Muscle of leg (tissue), 11 donors: Measurements from ENCODE around the gene RAPGEF1. TPM values are rescaled to one million over a fixed set of nuclear protein-coding genes. Genes with fewer than 3 reads are reported as not detected.

Source experiments
- DNase-seq: peaks from one replicate; pipeline ENCODE4 v3.0.0; 2013
- H3K27ac ChIP-seq: one replicate; pipeline ENCODE4 v1.5.1; 2013; ENCODE audit warnings: mild to moderate bottlenecking, low read length, control low read depth
- H3K27me3 ChIP-seq: one replicate; pipeline ENCODE4 v1.6.1; 2013; ENCODE audit warnings: low read length; ENCODE audit not compliant: control insufficient read depth, insufficient read depth
- H3K36me3 ChIP-seq: one replicate; pipeline ENCODE4 v1.6.1; 2013; ENCODE audit warnings: low read length; ENCODE audit not compliant: control insufficient read depth, insufficient read depth
- H3K4me1 ChIP-seq: one replicate; pipeline ENCODE4 v1.6.1; 2013; ENCODE audit warnings: low read length; ENCODE audit not compliant: control insufficient read depth, insufficient read depth
- H3K4me3 ChIP-seq: one replicate; pipeline ENCODE4 v1.5.1; 2013; ENCODE audit warnings: low read length, control low read depth
- H3K9me3 ChIP-seq: replicated peaks from 2 replicates; pipeline ENCODE4 v1.6.1; 2013; ENCODE audit warnings: low read depth, low read length; ENCODE audit not compliant: control insufficient read depth
- WGBS: methylation state at CpG from one replicate; pipeline ENCODE4 v1.1.5; 2013; ENCODE audit warnings: missing lambda C conversion rate; ENCODE audit not compliant: insufficient coverage; 5-methylcytosine and 5-hydroxymethylcytosine counted together
- polyA plus RNA-seq, 8 donors: library from polyadenylated mRNA; unstranded; fragments of 120-200 nt; gene quantifications; one replicate each; pipeline versions ENCODE4 v1.2.1 to v1.2.3, GENCODE V29; 2013; ENCODE audit warnings: inconsistent platforms in 1 of 8, low replicate concordance in 1 of 8; ENCODE audit not compliant: insufficient read length in 8 of 8, insufficient read depth in 1 of 8
- total RNA-seq: library from RNA; stranded (reverse); fragments of 120-200 nt; gene quantifications from one replicate; pipeline ENCODE4 v1.2.4, GENCODE V29; 2013

Gene RAPGEF1
- total and polyA plus RNA-seq, 9 donors: 30.2 to 95.2 (median 79.6) TPM

DNA sequence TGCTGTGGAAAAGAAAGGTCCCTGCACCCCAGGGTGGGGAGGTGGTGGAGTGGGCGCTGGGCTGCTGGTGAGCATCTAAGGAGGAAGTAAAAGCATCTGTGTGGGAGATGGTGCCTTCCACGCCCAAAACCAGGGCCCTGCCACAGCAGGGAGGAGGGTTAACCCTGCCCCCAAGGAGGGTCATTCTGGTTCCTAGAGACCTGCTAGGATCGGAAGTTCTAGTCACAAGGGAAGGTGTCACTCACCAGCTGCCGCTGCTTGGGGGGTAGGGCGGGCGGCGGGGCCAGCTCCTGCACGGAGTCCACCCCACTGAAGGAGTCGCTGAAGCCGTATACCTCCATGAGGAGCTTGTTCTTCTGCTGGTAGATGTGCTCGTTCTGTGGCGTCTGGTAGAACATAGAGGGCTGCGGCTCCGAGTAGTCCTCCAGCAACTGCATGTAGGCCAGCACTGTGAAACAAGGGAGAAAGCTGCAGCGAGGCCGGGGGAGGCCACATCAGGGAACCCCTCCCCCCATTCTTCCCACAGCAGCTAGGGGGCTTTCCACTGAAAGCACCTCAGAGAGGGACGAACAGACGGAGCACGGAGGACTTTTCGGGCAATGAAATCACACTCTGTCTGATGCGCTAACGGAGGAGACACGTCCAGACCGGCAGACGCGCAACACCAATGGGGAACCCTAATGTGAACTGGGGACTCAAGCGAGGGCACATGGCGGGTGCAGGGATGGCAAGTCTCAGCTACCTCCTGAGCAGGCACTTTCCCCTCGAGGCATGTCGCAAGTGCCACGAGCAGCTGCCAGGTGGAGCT is 118.1 kb downstream of the RAPGEF1 start:
- peaks cover 44% of the 10 kb centered on the region for H3K4me1 ChIP-seq

DNA sequence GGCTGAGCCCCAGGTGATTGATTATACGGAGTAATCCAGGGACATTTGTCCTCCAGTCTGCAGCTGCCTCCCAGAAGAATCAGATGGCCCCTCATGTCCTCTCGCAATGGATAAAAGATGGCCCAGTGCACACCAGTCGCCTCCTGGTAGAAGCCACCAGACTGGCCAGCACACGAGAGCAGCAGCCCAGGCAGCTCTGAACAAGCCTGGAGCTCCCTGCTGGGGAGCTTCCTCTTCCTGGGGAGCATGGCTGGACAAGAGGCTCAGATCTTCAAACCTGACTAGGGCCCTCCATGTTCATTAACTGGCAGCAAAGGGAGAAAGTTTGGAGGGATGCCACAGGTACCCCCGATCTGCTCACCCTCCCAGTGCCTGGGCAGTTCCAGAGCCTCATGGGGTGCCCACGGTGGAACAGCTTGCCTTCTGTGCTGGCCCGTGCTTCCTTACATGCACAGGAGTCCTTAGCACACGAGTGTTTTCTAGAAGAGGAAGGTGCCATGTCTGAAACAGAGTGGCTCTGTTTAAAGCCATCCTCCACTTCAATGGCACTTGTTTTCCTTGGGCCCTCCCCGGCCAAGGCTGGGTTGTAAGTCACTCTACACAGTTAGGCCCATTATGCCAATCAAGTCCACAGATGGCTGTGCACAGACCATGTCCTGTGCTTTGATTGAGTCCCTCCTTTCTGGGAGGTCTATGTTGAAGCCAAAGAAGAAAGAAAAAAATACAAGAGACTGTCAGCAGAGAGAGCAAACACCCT is 118.9 kb downstream of the RAPGEF1 start:
- no peak overlapping the region for H3K4me3 ChIP-seq
- H3K27ac ChIP-seq: no peak overlapping the region
- H3K4me1 ChIP-seq: peaks cover 39% of the 10 kb centered on the region
- DNase-seq: no peak
- H3K27me3 ChIP-seq: no peaks in the 10 kb centered on the region
- 94% methylated on average over 9 of the region's 9 CpGs for WGBS
- H3K9me3 ChIP-seq: peaks cover 2% of the 10 kb centered on the region
- peaks cover 71% of the 10 kb centered on the region for H3K36me3 ChIP-seq

More for the DNA sequence above, 118.1 kb downstream of the RAPGEF1 start:
- Histone ChIP-seq H3K27me3 (no peaks in the 10 kb centered on the region), H3K36me3 (peaks cover 69% of the 10 kb centered on the region), H3K27ac (no peak overlapping the region), H3K9me3 (peaks cover 2% of the 10 kb centered on the region), H3K4me3 (no peak overlapping the region)
- DNase-seq: no peak
- WGBS: 85% methylated on average over 23 of the region's 31 CpGs

DNA sequence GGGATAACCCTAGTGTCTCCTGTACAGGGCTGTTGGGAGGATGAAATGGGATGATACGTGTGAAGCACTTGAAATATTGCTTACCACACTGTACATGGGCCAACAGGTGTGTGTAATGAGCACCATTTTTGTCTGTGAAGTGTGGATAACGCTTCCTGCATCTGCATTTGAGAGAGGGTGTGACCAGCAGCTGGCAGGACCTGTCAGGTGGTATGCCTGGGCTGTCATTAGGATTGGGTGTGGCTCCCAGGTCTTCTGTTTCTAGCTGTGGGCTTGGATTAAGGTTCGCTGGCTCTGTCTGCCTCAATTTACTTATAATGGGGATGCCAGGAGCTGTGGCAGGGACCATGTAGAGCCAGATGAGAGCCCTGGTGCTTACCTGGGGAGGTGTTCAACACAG is 120.2 kb downstream of the RAPGEF1 start:
- WGBS: 83% methylated on average over 3 of the region's 3 CpGs
- H3K36me3 ChIP-seq: peaks cover 72% of the 10 kb centered on the region
- no peak for DNase-seq
- H3K4me1 ChIP-seq: peaks cover 26% of the 10 kb centered on the region
- no peak overlapping the region for H3K4me3 ChIP-seq
- H3K27me3 ChIP-seq: no peaks in the 10 kb centered on the region
- peaks cover 2% of the 10 kb centered on the region for H3K9me3 ChIP-seq
- no peak overlapping the region for H3K27ac ChIP-seq

DNA sequence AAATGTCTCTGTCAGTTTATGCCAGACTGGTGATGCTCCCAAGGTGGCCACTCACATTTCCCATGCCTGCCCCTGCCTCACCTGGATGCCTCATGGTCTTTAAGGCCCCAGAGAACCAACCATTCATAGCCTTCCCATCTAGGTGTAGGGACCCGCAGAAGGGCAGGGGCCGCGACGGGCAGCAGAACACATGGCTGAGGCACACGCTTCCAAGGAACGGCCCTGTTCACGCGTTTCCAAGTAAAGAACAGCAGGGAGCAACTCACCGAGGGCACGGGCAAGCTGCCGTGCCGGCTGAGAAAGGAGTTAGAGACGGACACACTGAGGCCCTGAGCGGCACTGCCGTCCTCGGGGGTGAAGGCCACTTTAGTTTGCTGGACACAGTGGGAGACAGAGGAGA is 121.1 kb downstream of the RAPGEF1 start:
- Histone ChIP-seq H3K27ac (no peak overlapping the region), H3K9me3 (peaks cover 2% of the 10 kb centered on the region), H3K27me3 (no peaks in the 10 kb centered on the region), H3K36me3 (peaks cover 75% of the 10 kb centered on the region), H3K4me1 (peaks cover 21% of the 10 kb centered on the region), H3K4me3 (no peak overlapping the region)
- DNase-seq: no peak
- WGBS: 93% methylated on average over 13 of the region's 16 CpGs

DNA sequence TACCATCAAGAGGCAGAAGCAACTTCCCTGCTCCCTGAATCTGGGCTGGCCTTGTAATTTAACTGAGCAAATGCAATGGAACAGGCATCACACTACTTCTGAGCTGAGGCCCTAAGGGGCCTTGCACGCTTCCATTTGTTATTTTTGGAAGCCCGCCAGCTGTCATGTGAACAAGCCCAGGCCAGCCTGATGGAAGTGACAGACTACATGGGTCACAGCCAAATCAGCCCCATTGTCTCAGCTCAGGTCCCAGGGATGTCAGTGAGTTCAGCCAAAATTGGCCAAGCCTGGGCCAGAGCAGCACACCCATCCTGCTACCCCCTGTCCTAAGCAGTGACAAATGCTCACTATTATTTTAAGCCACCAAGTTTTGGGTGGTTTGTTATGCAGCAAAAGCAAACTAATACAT is 121.8 kb downstream of the RAPGEF1 start:
- WGBS: 36% methylated on average over 2 of the region's 2 CpGs
- H3K27me3 ChIP-seq: no peaks in the 10 kb centered on the region
- peaks cover 2% of the 10 kb centered on the region for H3K9me3 ChIP-seq
- peaks cover 76% of the 10 kb centered on the region for H3K36me3 ChIP-seq
- H3K27ac ChIP-seq: peak overlapping the region; percentile 31
- peaks cover 19% of the 10 kb centered on the region for H3K4me1 ChIP-seq
- no peak overlapping the region for H3K4me3 ChIP-seq
- peak; percentile 85 for DNase-seq

DNA sequence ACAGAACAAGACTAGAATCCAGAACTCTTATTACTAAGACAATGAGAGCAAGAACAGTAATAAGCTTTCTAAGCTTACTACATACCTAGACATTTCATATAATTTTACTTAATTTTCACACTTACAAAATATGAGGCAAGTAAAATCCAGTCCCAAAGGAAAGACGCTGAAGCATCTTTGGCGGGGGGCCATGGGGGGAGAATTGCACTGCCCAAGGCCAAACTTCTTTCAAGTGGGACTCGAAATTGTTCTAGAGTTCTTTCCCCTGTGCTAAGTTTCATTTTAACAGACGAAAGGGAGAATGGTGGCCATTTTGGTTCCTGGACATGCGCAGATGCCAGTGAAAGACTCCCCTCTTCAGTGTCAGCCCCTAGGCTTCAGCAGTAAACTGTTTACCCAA is 122.3 kb downstream of the RAPGEF1 start:
- Histone ChIP-seq H3K4me1 (peaks cover 23% of the 10 kb centered on the region), H3K27me3 (no peaks in the 10 kb centered on the region), H3K36me3 (peaks cover 78% of the 10 kb centered on the region), H3K9me3 (peaks cover 2% of the 10 kb centered on the region), H3K4me3 (no peak overlapping the region), H3K27ac (no peak overlapping the region)
- 85% methylated on average over 4 of the region's 5 CpGs for whole genome bisulfite sequencing
- DNase-seq: no peak

DNA sequence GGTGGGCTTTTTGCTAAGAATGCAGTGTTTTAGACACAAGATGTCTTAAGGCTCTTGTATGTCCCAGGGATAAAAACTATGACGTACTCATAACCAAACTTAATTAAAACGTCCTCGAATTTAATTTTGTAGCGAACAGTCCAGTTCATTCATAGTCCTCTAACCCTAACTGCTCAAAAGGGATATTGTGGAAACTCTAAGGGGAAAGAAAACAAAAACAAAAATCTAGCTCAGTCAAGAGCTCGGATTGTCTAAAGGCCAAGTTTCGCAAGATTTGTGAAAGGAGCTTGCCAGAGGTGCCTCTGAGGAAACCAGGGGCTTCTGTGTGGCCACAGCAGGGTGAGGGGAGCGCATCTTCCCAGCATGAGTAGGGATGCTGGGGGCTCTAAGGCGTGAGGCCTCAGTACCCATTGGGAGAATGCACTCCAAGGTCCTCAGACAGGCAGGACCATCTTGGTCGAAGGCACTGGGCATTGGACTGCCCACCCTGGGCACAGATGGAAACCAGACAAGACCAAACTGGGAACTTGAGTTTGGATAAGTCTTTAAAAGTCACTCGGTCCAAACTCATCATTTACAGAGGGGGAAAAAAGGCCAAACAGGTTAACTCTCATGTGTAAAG is 122.8 kb downstream of the RAPGEF1 start:
- Histone ChIP-seq H3K27me3 (no peaks in the 10 kb centered on the region), H3K4me1 (peaks cover 29% of the 10 kb centered on the region), H3K9me3 (peaks cover 2% of the 10 kb centered on the region), H3K27ac (no peak overlapping the region), H3K4me3 (no peak overlapping the region), H3K36me3 (peaks cover 79% of the 10 kb centered on the region)
- no peak for DNase-seq
- WGBS: 74% methylated on average over 5 of the region's 10 CpGs

DNA sequence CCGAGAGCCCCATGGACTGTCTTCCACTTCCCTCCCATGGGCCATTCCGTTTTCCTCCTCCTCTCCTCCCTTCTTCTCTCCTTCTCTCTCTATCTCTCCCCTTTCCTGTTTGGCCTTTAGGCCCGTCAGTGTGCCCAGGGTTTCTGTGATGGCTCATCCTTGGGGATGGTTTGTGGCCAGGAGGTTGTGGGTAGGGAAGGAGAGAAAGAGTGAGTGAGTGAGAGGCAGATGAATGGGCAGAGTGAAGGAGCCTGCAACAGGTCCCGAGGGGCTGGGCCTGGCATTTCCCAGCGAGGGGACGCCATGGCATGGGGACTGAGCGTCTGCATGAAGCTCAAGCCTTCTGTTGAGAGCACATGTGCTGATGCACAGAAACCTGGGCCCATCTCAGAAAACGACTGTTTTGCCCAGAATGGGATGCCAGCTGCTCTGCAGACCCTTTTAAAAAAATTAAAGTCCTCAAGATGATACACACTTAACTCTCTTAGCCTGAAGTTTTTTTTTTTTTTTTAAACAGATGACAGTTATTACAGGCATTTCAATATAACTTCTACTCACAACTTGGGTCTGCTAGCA is 125.4 kb downstream of the RAPGEF1 start:
- peaks cover 50% of the 10 kb centered on the region for H3K4me1 ChIP-seq
- H3K27ac ChIP-seq: no peak overlapping the region
- DNase-seq: no peak
- H3K27me3 ChIP-seq: no peaks in the 10 kb centered on the region
- H3K9me3 ChIP-seq: peaks cover 2% of the 10 kb centered on the region
- peaks cover 55% of the 10 kb centered on the region for H3K36me3 ChIP-seq
- H3K4me3 ChIP-seq: no peak overlapping the region
- WGBS: 89% methylated on average over 5 of the region's 8 CpGs

DNA sequence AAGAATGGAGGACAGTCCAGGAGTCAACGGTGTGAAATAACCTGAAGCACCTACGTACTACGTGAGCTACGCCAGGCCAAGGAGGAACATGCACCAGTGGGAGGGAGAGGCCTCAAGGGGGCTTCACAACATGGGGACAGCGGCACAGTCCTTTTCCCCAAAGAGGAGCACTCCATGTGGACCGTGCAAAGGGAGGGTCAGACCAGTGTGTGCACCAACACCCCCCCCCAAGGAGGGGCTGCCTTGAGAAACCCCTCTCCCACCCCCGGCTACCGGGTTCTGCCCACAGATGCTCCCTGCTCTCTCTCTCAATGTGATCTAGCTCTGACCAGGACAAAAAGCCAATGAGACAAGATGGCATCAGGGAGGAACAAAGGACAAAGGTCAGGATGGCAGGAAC is 126.0 kb downstream of the RAPGEF1 start:
- H3K36me3 ChIP-seq: peaks cover 50% of the 10 kb centered on the region
- 98% methylated on average over 4 of the region's 8 CpGs for WGBS
- no peak overlapping the region for H3K4me3 ChIP-seq
- no peak for DNase-seq
- peaks cover 2% of the 10 kb centered on the region for H3K9me3 ChIP-seq
- H3K27me3 ChIP-seq: no peaks in the 10 kb centered on the region
- H3K4me1 ChIP-seq: peaks cover 56% of the 10 kb centered on the region
- no peak overlapping the region for H3K27ac ChIP-seq

DNA sequence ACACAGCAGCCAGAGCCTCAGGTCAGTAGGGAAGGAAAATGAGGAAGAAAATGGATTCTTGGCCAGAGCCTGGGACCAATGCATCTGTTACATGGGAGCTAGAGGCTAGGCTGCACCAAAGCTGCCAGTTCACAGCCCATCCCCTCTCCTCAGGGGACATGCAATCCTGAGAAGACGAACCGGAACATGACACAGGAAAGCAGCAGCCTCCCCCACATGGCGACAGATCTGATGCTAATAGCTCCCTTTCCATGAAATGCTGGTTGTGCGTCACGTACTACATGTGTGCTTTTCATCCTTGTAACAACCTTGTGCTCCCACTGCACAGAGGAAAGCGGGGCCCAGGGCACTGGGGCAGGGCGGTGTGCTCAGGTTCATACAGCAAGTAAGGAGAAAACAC is 127.0 kb downstream of the RAPGEF1 start:
- H3K27ac ChIP-seq: no peak overlapping the region
- no peak overlapping the region for H3K4me3 ChIP-seq
- H3K9me3 ChIP-seq: no peaks in the 10 kb centered on the region
- H3K4me1 ChIP-seq: peaks cover 58% of the 10 kb centered on the region
- no peak for DNase-seq
- WGBS: 84% methylated on average over 7 of the region's 7 CpGs
- peaks cover 41% of the 10 kb centered on the region for H3K36me3 ChIP-seq
- H3K27me3 ChIP-seq: no peaks in the 10 kb centered on the region
